ENCODE data around the gene PDE6B.
"Not testable (repeated sequence)": the region's sequence is repeated elsewhere in the genome, so short reads cannot be mapped to it uniquely, and the experiment has no call there.

PDE6B gene

GRCh38 chr4:624705-625590 lies at the start of gene PDE6B:
Gene PDE6B, plus strand, starts transcription at chr4:625573. Its CDS starts 54 bp downstream, at chr4:625627.
- no peak for DNase-seq

DNA sequence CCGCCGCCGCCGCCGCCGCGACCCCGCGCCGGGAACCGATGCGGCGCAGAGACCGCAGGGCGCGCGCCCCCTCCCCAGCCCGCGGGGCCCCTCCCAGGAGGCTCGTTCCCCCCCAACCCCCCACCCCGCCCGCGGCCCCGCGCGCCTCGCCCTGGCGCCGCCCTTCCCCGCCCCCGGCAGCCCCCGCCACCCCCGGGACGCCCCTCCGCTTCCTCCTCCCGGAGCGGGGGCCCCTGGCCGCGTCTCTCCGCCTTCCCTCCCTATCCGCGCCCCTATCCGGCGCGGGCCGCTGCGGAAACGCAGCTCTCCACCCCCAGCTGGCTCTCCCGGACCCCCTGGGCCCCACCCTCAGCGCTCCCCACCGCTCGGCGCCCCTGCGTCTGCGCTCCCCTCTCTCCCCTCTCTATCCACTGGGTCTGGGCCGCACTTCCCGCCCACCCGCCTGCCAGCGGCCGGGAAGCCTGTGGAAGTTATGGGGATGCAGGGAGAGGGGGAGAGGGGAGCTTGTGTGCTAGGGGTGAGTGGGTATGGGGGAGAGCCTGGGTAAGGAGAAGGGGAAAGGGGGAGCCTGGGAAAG lies 49.0 kb upstream of the PDE6B start, which contains the start of gene TMEM271:
TSS of gene TMEM271 (minus strand) at position 51 of the 577 bp plus-strand sequence. CDS start 233 bp downstream, outside the sequence.
- DNase-seq = no peak

DNA sequence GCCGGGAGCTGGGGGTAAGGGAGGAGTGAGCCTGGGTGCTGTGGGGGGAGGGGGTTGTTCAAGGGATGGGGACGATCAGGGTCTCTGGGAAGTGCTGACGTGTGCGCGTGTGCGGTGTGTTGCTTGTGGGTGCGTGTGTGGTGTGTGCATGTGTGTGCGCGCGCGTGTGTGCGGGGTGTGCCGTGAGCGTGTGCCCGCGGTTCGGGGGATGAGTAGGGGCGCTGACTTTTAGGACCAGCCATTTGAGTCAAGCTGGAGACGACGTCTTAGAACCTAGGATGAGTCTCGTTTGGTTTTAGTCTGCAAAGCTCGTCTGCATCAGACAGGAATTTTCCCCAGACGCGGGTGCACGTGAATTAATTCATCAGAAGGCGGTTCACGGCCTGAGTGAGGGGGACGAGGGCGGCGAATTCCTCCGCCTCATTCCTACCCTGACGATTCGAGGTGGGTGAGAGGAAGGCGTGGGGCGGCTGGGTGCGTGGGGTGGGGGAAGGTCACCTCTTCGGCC lies 48.3 kb upstream of the PDE6B start:
- DNase-seq = no peak

DNA sequence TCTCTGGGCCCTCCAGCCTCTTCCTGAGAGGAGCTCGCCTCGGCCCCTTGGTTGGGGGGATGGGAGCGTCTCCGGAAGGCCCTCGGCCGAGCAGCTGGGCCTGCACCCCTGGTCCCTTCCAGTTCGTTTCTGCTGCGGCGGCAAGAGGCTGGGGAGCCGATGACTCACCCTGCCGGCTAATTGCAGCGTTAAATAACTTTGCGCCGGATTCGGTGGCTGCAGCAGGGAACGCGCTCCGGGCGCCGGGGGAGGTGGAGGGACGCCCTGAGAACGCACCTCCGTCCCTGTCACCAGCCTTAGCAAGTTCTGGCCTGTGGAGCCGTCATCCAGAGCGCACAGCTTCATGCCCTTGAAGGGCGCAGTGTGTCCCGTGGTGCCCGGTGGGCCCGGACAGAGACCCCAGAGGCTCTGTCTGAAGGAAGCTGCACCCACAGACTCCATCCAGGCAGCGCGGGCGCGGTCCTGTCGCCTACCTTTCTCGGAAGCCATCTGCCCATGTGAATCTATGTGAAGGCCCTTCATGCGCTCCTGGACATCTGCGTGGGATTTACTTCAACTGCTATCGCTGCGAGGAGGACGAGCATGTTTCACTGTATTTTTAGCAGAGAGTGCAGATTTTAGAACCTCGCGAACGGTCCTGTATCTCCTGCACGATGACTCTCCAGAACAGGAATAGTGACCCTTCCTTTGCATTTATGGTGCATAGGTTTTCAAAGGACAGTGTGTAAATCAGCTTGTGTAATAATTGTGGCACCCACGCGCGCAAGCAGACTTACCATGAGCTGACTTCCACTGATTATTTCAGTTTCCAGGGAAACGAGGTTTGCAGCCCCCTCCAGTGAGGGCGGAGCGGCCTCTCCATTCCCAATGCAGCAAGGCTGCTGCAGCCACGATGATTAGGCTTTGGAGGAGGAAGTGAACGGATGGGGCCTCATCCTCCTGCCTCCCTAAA lies 47.6 kb upstream of the PDE6B start:
- no peak for DNase-seq

DNA sequence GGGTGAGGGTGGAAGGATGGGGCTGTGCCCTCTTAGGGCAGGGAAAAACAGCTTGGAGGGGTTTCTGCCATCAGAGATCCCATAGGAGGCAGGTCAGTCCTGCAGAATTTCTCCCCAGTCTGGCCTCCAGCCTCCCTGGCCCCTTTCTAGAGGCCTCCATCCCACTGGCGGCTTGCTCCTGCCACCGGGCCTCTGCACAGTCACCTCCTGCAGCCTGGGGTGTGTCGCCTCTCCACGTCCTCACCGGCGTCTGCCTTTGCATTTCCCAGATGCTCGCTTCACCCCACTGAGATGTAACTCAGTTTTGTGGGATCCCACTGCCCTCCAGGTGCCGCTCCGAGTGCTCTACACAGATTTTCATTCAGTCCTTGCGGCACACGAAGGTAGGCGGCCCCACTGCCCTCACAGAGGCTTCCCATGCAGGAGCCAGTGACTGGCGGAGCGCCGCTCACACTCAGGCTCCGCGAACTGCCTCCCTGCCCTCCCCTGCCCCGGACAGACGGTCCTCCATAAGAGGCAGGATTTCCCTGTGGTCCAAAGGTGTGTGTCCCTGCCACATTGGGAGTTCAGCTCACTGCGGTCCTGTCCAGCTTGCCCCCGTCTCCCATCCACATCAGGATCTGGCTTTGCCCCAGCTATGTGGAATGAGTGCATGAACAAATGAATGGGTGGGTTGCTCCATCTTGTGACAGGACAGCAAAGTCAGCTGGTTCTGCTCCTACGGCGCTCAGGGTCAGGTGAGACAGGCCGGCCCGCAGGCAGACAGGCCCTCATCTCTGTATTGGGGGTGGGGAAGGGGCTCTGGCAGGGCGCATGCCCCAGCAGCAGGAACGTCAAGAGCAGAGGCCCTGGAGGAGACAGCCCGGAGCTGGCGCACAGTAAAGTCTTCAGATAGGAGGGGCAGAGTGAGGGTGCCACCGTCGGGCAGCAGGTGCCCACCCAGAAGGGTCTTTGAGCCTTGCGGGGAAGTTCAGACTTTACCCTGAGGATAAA lies 46.6 kb upstream of the PDE6B start:
- DNase-seq = no peak

- no peak for DNase-seq
Observed at GRCh38 chr4:579543-580175, 45.7 kb upstream of the PDE6B start.

- DNase-seq = no peak
Observed at GRCh38 chr4:581181-581580, 44.2 kb upstream of the PDE6B start.

GRCh38 chr4:581753-582361 lies 43.5 kb upstream of the PDE6B start:
- no peak for DNase-seq

GRCh38 chr4:583820-584219 lies 41.6 kb upstream of the PDE6B start:
- no peak for DNase-seq

DNA sequence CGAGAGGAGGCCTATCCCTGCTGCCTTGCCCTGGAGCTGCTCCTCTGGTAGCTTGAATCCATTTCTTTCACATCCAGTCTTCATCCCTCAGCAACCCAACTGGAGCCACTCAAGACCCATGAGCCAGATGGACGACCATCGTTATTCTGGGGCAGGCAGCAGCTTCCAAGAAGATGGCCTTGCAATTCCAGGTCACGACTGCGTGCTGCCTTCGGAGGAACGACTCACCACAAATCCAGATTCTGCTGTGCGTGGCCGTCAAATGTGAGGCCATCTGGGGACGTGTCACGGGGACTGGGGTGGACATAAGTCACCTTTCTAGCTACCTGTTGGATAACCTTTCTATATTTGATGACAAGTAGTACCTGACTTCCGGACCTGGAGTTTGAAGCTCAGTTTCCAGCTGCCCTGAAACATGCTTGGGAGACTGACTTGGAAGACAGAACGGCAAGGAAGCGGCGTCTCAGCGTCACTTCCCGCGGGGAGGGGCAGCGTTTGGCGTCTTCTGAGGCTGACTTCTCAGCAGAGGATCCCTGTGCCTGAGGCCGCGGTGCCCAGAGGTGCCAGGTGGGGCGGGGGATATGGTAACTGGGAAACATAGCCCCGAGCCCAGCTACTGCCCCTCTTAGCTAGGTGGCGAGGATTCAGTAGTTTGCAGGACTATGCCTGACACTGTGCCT lies 37.6 kb upstream of the PDE6B start:
- no peak for DNase-seq

DNA sequence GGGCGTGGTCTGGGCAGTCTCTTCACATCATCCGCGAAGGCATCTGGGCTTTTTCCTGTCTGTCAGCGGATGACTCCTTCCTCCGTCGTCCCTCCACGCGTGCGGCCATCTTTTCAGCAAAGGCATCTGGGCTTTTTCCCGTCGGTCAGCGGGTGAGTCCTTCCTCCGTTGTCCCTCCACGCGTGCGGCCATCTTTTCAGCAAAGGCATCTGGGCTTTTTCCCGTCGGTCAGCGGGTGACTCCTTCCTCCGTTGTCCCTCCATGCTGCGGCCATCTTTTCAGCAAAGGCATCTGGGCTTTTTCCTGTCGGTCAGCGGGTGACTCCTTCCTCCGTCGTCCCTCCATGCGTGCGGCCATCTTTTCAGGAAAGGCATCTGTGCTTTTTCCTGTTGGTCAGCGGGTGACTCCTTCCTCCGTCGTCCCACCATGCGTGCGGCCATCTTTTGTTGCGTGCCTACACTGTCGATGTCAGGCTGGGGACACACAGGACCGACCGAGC lies 37.0 kb upstream of the PDE6B start:
- no peak for DNase-seq

GRCh38 chr4:589219-589963 lies 36.0 kb upstream of the PDE6B start:
- no peak for DNase-seq

DNA sequence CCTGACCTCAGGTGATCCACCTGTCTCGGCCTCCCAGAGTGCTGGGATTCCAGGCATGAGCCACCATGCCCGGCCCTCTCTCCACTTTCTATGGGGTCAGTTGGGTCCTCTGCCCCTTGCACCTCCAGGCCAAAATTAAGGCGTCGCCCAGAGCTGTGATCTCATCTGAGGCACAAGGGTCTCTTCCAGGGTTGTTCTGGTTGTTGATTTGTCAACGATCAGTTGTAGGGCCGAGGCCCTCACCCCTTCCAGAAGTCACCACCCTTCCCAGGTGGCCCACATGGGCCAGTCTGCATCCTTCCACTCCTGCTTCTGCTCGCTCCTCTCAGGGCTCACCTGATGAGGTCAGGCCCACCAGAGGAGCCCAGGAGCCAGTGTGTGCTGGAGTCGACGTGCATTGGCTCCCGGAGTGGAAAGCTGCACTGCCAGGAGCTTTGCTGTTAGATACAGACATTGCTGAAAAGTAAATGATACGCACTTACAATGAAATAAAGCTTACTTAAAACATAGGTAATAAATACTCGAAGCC lies 35.0 kb upstream of the PDE6B start:
- DNase-seq = no peak

DNA sequence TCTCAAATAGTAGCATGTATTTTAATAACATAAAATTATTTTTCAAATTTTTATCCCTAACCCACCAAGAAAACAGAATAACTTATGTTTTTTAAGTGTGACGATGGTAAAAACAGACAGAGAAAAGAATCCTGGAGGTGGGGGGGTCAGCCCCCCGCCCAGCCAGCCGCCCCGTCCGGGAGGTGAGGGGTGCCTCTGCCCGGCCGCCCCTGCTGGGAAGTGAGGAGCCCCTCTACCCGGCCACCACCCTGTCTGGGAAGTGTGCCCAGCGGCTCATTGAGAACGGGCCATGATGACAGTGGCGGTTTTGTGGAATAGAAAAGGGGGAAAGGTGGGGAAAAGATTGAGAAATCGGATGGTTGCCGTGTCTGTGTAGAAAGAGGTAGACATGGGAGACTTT lies 33.2 kb upstream of the PDE6B start:
- not testable (repeated sequence) for DNase-seq

GRCh38 chr4:592825-593520 lies 32.4 kb upstream of the PDE6B start:
- DNase-seq = no peak

GRCh38 chr4:598925-599324 lies 26.4 kb upstream of the PDE6B start:
- no peak for DNase-seq

DNA sequence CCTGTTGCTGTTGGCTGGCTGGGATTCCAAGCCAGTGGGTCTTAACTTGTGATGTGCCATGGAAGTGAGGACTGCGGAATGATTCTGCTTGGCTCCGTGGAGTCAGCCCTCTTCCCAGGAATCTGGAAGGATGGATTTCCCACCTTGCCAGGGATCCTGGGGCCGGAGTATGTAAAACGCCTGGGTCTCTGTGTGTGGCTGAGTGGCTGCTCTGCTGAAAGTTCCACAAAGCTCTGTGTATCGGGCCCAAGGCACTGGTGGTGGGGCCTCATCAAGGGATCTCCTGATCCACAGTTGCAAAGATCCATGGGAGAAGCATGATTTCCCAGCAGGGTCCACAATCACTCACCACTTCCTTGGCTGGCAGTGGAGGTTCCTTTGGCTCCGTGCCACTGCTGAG lies 25.2 kb upstream of the PDE6B start:
- no peak for DNase-seq

GRCh38 chr4:600850-601515 lies 24.4 kb upstream of the PDE6B start:
- peak; percentile 53 for DNase-seq
